HEK293 (cell line): ENCODE data around the gene BIRC7.

Source experiments
- BCL6B ChIP-seq: fragments of 450-650 bp; formaldehyde crosslinking; IDR thresholded peaks from 2 replicates; pipeline ENCODE4 v1.5.1; 2017; ENCODE audit warnings: missing biosample characterization, missing genetic modification characterization
- HOXA7 ChIP-seq: sonication (generic); formaldehyde crosslinking; IDR thresholded peaks from 2 replicates; pipeline ENCODE4 v1.8.1; 2022; ENCODE audit warnings: missing genetic modification reagents, borderline replicate concordance
- KLF10 ChIP-seq: fragments of 450-650 bp; IDR thresholded peaks from 2 replicates; pipeline ENCODE4 v1.5.1; 2018; ENCODE audit warnings: missing biosample characterization, mild to moderate bottlenecking, missing genetic modification characterization
- KLF7 ChIP-seq: fragments of 450-650 bp; formaldehyde crosslinking; IDR thresholded peaks from 2 replicates; pipeline ENCODE4 v1.5.1; 2016; ENCODE audit warnings: missing biosample characterization, missing genetic modification characterization, borderline replicate concordance
- PRDM1 ChIP-seq: fragments of 450-650 bp; formaldehyde crosslinking; IDR thresholded peaks from 2 replicates; pipeline ENCODE4; 2016; ENCODE audit warnings: missing biosample characterization, missing genetic modification characterization
- PRDM6 ChIP-seq: fragments of 450-650 bp; formaldehyde crosslinking; IDR thresholded peaks from 2 replicates; pipeline ENCODE4 v1.5.1; 2017; ENCODE audit warnings: missing biosample characterization, missing genetic modification characterization
- RBAK ChIP-seq: fragments of 450-650 bp; formaldehyde crosslinking; IDR thresholded peaks from 2 replicates; pipeline ENCODE4 v1.5.1; 2016; ENCODE audit warnings: missing biosample characterization, missing genetic modification characterization
- REPIN1 ChIP-seq: fragments of 450-650 bp; formaldehyde crosslinking; IDR thresholded peaks from 2 replicates; pipeline ENCODE4 v1.5.1; 2017; ENCODE audit warnings: missing biosample characterization, missing genetic modification characterization, low read depth
- TSHZ1 ChIP-seq: fragments of 450-650 bp; formaldehyde crosslinking; IDR thresholded peaks from 2 replicates; pipeline ENCODE4 v1.5.1; 2016; ENCODE audit warnings: missing biosample characterization, missing genetic modification characterization, borderline replicate concordance
- YY2 ChIP-seq: fragments of 450-650 bp; formaldehyde crosslinking; IDR thresholded peaks from 2 replicates; pipeline ENCODE4 v1.5.1; 2016; ENCODE audit warnings: missing biosample characterization, missing genetic modification characterization
- ZBTB1 ChIP-seq: fragments of 450-650 bp; formaldehyde crosslinking; IDR thresholded peaks from 2 replicates; pipeline ENCODE4 v1.5.1; 2016; ENCODE audit warnings: missing biosample characterization, missing genetic modification characterization
- ZNF10 ChIP-seq: fragments of 450-650 bp; formaldehyde crosslinking; IDR thresholded peaks from 2 replicates; pipeline ENCODE4 v1.5.1; 2017; ENCODE audit warnings: missing biosample characterization, missing genetic modification characterization
- ZNF16 ChIP-seq: fragments of 450-650 bp; formaldehyde crosslinking; IDR thresholded peaks from 2 replicates; pipeline ENCODE4 v1.5.1; 2016; ENCODE audit warnings: low read depth, missing biosample characterization, missing genetic modification characterization
- ZNF19 ChIP-seq: fragments of 450-650 bp; formaldehyde crosslinking; IDR thresholded peaks from 2 replicates; pipeline ENCODE4; 2016; ENCODE audit warnings: missing biosample characterization, missing genetic modification characterization, low read depth
- ZNF248 ChIP-seq: fragments of 450-650 bp; formaldehyde crosslinking; IDR thresholded peaks from 2 replicates; pipeline ENCODE4 v1.5.1; 2017; ENCODE audit warnings: missing biosample characterization, missing genetic modification characterization
- ZNF266 ChIP-seq: fragments of 450-650 bp; formaldehyde crosslinking; IDR thresholded peaks from 2 replicates; pipeline ENCODE4 v1.5.1; 2016; ENCODE audit warnings: missing biosample characterization, missing genetic modification characterization, low read depth
- ZNF391 ChIP-seq: fragments of 450-650 bp; formaldehyde crosslinking; IDR thresholded peaks from 2 replicates; pipeline ENCODE4 v1.5.1; 2016; ENCODE audit warnings: low read depth, missing biosample characterization, missing genetic modification characterization, borderline replicate concordance
- ZNF416 ChIP-seq: fragments of 450-650 bp; formaldehyde crosslinking; IDR thresholded peaks from 2 replicates; pipeline ENCODE4 v1.5.1; 2016; ENCODE audit warnings: missing biosample characterization, missing genetic modification characterization
- ZNF518A ChIP-seq: fragments of 450-650 bp; formaldehyde crosslinking; conservative IDR thresholded peaks from 2 replicates; pipeline ENCODE4 v1.5.1; 2016; ENCODE audit warnings: low read depth, missing biosample characterization, missing genetic modification characterization
- ZNF580 ChIP-seq: fragments of 450-650 bp; formaldehyde crosslinking; IDR thresholded peaks from 2 replicates; pipeline ENCODE4 v1.5.1; 2016; ENCODE audit warnings: missing biosample characterization, missing genetic modification characterization
- ZNF596 ChIP-seq: fragments of 450-650 bp; IDR thresholded peaks from 2 replicates; pipeline ENCODE4 v1.5.0; 2018; ENCODE audit warnings: missing biosample characterization, mild to moderate bottlenecking, missing genetic modification characterization, moderate library complexity
- ZNF629 ChIP-seq: fragments of 450-650 bp; formaldehyde crosslinking; IDR thresholded peaks from 2 replicates; pipeline ENCODE4 v1.5.1; 2017; ENCODE audit warnings: missing biosample characterization, missing genetic modification characterization
- ZNF704 ChIP-seq: fragments of 450-650 bp; formaldehyde crosslinking; IDR thresholded peaks from 2 replicates; pipeline ENCODE4 v1.5.1; 2016; ENCODE audit warnings: missing biosample characterization, missing genetic modification characterization
- ZNF747 ChIP-seq: fragments of 450-650 bp; formaldehyde crosslinking; IDR thresholded peaks from 2 replicates; pipeline ENCODE4 v1.5.1; 2016; ENCODE audit warnings: missing biosample characterization, missing genetic modification characterization
- ZNF785 ChIP-seq: fragments of 450-650 bp; formaldehyde crosslinking; IDR thresholded peaks from 2 replicates; pipeline ENCODE4 v1.5.1; 2016; ENCODE audit warnings: missing biosample characterization, missing genetic modification characterization
- ZNF791 ChIP-seq: fragments of 450-650 bp; formaldehyde crosslinking; IDR thresholded peaks from 2 replicates; pipeline ENCODE4 v1.5.1; 2016; ENCODE audit warnings: missing biosample characterization, missing genetic modification characterization
- ZSCAN4 ChIP-seq: fragments of 450-650 bp; formaldehyde crosslinking; IDR thresholded peaks from 2 replicates; pipeline ENCODE4 v1.5.1; 2017; ENCODE audit warnings: missing biosample characterization, missing genetic modification characterization

Gene BIRC7

GRCh38 chr20:63212792-63213191, 22.9 kb upstream of the BIRC7 start (continued):
- TF ChIP-seq ZNF580 (tag by site-specific recombination) (no peak), ZNF16 (no peak), ZNF266 (tag by site-specific recombination) (no peak), ZNF629 (tag by site-specific recombination) (peak; percentile 84), ZNF791 (tag by site-specific recombination) (no peak), REPIN1 (tag by site-specific recombination) (no peak), ZSCAN4 (tag by site-specific recombination) (no peak), RBAK (no peak), ZNF391 (tag by site-specific recombination) (no peak), ZNF10 (peak; percentile 68; the same call in 1 of the 2 replicates), ZNF248 (tag by site-specific recombination) (no peak), ZNF747 (tag by site-specific recombination) (no peak), KLF7 (tag by site-specific recombination) (no peak), ZNF518A (tag by site-specific recombination) (no peak), ZNF785 (tag by site-specific recombination) (no peak), KLF10 (tag by site-specific recombination) (no peak), TSHZ1 (tag by site-specific recombination) (no peak), BCL6B (tag by site-specific recombination) (no peak), ZBTB1 (tag by site-specific recombination) (no peak), HOXA7 (CRISPR knock-in tag) (no peak), PRDM6 (tag by site-specific recombination) (no peak), ZNF19 (tag by site-specific recombination) (no peak), ZNF596 (tag by site-specific recombination) (no peak), YY2 (tag by site-specific recombination) (no peak), PRDM1 (tag by site-specific recombination) (peak; percentile 89), ZNF704 (tag by site-specific recombination) (no peak), ZNF416 (tag by site-specific recombination) (no peak)
